ENCODE results near the gene NKTR.

GRCh38 chr3:42582474-42583070 lies 17.9 kb upstream of the NKTR start:
- TF ChIP-seq, protein P1, sequence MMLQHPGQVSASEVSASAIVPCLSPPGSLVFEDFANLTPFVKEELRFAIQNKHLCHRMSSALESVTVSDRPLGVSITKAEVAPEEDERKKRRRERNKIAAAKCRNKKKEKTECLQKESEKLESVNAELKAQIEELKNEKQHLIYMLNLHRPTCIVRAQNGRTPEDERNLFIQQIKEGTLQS (CRISPR knock-in tag; conservative IDR thresholded peaks at IDR 0.05), result no peak
- TF ChIP-seq, protein P2, sequence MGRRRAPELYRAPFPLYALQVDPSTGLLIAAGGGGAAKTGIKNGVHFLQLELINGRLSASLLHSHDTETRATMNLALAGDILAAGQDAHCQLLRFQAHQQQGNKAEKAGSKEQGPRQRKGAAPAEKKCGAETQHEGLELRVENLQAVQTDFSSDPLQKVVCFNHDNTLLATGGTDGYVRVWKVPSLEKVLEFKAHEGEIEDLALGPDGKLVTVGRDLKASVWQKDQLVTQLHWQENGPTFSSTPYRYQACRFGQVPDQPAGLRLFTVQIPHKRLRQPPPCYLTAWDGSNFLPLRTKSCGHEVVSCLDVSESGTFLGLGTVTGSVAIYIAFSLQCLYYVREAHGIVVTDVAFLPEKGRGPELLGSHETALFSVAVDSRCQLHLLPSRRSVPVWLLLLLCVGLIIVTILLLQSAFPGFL (CRISPR knock-in tag; IDR thresholded peaks at IDR 0.05; ENCODE audit: borderline replicate concordance), result no peak
- no peak; the same call in 1 of the 2 replicates for TF ChIP-seq SP1 (CRISPR knock-in tag; conservative IDR thresholded peaks at IDR 0.05)
- TF ChIP-seq CREM (CRISPR knock-in tag; IDR thresholded peaks at IDR 0.05), result no peak
- no peak for TF ChIP-seq CREB1 (CRISPR knock-in tag; IDR thresholded peaks at IDR 0.05)
- TF ChIP-seq, protein P3, sequence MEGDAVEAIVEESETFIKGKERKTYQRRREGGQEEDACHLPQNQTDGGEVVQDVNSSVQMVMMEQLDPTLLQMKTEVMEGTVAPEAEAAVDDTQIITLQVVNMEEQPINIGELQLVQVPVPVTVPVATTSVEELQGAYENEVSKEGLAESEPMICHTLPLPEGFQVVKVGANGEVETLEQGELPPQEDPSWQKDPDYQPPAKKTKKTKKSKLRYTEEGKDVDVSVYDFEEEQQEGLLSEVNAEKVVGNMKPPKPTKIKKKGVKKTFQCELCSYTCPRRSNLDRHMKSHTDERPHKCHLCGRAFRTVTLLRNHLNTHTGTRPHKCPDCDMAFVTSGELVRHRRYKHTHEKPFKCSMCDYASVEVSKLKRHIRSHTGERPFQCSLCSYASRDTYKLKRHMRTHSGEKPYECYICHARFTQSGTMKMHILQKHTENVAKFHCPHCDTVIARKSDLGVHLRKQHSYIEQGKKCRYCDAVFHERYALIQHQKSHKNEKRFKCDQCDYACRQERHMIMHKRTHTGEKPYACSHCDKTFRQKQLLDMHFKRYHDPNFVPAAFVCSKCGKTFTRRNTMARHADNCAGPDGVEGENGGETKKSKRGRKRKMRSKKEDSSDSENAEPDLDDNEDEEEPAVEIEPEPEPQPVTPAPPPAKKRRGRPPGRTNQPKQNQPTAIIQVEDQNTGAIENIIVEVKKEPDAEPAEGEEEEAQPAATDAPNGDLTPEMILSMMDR (IDR thresholded peaks at IDR 0.05), result no peak
